ENCODE measurements around the gene INIP. TPM values are rescaled to one million over a fixed set of nuclear protein-coding genes. Genes with fewer than 3 reads are reported as not detected.

Gene INIP
- total RNA-seq, 1 donor from 2014 or later = 15.1 TPM

DNA sequence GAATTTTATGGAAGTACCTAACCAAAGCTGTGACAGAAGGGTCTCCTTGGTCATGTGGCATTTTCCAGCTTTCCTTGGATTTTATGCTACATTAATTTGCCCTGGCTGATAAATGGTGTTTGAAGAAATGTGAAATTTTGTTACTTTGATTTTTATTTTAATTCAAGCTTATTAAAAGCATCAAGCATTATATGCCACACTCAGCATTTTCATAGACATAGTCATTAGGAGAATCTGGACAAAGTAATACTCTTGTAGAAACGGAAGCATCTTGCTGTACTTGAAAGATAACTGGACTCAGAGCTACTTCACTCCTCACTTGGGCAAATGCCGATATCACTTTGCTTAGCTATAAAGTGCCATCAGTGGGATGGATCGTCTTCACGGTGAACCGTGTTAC lies 54.2 kb downstream of the INIP start:
- DNase-seq (ENCODE audit: low read depth) = no peak
- TF ChIP-seq, protein P1, sequence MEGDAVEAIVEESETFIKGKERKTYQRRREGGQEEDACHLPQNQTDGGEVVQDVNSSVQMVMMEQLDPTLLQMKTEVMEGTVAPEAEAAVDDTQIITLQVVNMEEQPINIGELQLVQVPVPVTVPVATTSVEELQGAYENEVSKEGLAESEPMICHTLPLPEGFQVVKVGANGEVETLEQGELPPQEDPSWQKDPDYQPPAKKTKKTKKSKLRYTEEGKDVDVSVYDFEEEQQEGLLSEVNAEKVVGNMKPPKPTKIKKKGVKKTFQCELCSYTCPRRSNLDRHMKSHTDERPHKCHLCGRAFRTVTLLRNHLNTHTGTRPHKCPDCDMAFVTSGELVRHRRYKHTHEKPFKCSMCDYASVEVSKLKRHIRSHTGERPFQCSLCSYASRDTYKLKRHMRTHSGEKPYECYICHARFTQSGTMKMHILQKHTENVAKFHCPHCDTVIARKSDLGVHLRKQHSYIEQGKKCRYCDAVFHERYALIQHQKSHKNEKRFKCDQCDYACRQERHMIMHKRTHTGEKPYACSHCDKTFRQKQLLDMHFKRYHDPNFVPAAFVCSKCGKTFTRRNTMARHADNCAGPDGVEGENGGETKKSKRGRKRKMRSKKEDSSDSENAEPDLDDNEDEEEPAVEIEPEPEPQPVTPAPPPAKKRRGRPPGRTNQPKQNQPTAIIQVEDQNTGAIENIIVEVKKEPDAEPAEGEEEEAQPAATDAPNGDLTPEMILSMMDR (conservative IDR thresholded peaks at IDR 0.05; ENCODE audit: low read depth, low read length) = no peak
- no peak overlapping the region for H3K4me3 ChIP-seq (ENCODE audit: low read depth, low read length)

DNA sequence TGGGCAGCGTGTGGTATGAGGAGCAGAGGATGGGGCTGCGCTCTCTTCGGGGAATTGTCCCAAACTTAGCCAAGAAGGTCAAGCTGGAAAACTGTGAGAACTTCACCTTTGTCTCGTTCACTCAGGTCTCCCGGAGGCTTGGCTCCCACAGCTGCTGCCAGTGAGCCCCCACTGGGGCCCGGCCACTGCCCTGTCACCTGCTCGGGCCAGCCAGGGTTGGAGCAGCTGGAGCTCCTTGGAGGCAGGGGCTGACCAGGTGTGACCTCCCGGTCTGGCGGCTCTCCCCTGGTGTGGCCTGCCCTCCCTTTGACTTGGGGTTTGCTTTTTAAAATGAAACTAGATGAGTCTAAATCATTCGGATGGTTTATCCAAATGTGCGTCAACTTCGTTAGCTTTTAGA lies 58.0 kb downstream of the INIP start:
- TF ChIP-seq, protein P1 (conservative IDR thresholded peaks at IDR 0.05; ENCODE audit: low read depth, low read length) = no peak
- no peak overlapping the region for H3K4me3 ChIP-seq (ENCODE audit: low read depth, low read length)
- no peak for DNase-seq (ENCODE audit: low read depth)

DNA sequence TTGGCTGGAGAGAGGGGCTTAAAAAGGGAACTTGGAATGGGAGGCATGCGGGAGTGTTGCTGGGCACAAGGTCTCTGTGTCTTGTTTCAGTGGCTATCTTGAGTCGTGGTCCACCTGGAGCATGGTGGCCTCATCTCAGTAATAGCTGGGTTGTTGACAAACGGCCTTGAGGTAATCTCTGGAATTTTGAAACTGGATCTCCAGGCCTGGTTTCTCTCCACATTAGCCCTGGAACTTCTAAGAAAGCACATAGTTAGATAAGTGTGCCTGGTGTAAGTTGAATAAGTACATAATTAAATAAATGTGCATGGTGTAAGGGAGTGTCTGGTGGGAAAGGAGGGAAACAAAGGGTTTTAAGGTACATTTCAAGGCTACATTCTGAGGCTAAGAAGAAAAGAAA lies 62.2 kb downstream of the INIP start:
- no peak for DNase-seq (ENCODE audit: low read depth)
- TF ChIP-seq, protein P1 (conservative IDR thresholded peaks at IDR 0.05; ENCODE audit: low read depth, low read length) = no peak
- H3K4me3 ChIP-seq (ENCODE audit: low read depth, low read length) = no peak overlapping the region

DNA sequence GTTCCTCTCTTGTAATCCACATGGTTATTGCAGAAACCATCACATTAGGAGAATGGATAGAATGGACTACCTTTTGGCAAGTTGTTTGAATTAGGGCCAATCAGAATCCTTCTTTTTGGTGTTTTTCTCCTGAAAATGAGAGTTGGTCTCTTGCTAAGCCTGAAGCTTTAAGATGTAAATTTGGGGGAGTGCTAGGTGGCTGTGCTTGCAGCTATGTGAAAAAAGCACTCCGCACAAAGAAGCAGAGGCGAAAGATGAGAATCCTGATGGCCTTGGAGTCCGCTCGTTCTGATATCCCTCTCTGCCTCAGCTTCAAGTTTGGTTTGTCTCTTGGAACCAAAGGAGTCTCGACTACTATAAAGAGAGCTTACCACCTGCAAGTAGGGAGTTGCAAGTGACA lies 63.6 kb downstream of the INIP start:
- DNase-seq (ENCODE audit: low read depth) = no peak
- H3K4me3 ChIP-seq (ENCODE audit: low read depth, low read length) = no peak overlapping the region
- TF ChIP-seq, protein P1 (conservative IDR thresholded peaks at IDR 0.05; ENCODE audit: low read depth, low read length) = no peak

DNA sequence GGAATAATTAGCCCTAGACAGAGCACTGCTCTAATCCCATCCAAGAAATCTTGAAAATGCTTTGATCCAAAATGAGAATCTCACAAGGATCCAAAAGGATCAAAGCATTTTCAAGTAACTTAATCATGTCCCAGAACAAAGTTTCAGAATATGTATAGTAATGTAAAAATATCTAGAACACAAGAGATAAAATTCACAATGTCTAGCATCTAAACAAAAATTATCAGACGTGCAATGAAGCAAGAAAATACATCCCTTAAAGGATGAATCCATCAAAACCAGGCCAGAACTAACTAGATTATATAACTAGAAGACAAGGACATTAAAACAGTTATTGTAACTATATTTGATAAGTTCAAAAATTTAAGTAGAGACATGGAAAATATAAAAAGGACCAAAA lies 69.3 kb downstream of the INIP start:
- DNase-seq (ENCODE audit: low read depth) = no peak
- no peak overlapping the region for H3K4me3 ChIP-seq (ENCODE audit: low read depth, low read length)
- TF ChIP-seq, protein P1 (conservative IDR thresholded peaks at IDR 0.05; ENCODE audit: low read depth, low read length) = no peak

DNA sequence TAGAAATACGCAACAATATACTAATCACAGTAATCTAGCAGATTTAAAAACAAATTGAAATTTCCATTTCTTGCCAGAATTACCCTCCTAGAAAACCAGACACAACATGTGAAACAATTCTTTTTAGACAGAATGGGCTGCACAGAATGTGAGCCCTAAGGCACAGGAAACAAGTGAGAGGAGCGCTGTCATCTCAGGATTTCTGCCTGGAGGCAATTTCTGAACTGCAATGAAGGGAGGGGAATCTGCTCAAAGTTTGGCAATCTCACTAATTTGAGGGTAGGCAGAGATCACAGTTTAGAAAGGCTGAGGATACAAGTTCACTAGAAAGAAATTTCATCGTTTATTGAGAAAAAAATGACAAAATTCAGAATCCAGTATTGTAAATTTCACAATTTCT lies 70.3 kb downstream of the INIP start:
- no peak overlapping the region for H3K4me3 ChIP-seq (ENCODE audit: low read depth, low read length)
- TF ChIP-seq, protein P1 (conservative IDR thresholded peaks at IDR 0.05; ENCODE audit: low read depth, low read length) = no peak
- no peak for DNase-seq (ENCODE audit: low read depth)

DNA sequence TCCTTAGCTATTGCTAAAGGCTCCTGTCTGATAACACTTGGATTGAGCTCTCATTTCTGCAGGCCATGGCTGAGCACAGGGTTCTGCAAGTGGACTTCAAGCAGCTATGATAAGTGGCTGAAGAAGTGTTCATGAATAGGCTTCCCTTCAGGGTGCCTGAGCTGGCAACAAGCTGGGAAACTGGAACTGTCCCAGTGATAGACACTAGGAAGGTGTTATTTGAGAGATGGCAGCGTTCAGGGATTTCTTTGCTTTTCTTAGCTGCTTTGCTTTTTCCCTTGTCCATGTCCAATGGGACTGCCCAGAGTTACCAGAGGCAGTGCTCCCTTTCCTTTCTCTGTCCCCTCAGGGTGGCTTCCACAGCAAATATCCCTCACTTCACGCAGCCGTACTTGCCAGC lies 75.8 kb downstream of the INIP start:
- TF ChIP-seq, protein P1 (conservative IDR thresholded peaks at IDR 0.05; ENCODE audit: low read depth, low read length) = no peak
- no peak for DNase-seq (ENCODE audit: low read depth)

More for the DNA sequence above, 75.8 kb downstream of the INIP start:
- no peak overlapping the region for H3K4me3 ChIP-seq (ENCODE audit: low read depth, low read length)
